Measurements from ENCODE around the gene MTG1.

Gene MTG1

GRCh38 chr10:133451346-133451745 lies 57.4 kb downstream of the MTG1 start:
- no peak for TF ChIP-seq CSRNP3 (CRISPR knock-in tag; IDR thresholded peaks at IDR 0.05)
- no peak for TF ChIP-seq PATZ1 (CRISPR knock-in tag; IDR thresholded peaks at IDR 0.05; ENCODE audit: borderline replicate concordance)
- no peak for TF ChIP-seq ZFP30 (CRISPR knock-in tag; IDR thresholded peaks at IDR 0.05)
- TF ChIP-seq ZC3H10 (CRISPR knock-in tag; IDR thresholded peaks at IDR 0.05) = no peak
- TF ChIP-seq ZNF565 (CRISPR knock-in tag; conservative IDR thresholded peaks at IDR 0.05; ENCODE audit: low read depth) = no peak
- no peak for TF ChIP-seq SNAI2 (CRISPR knock-in tag; IDR thresholded peaks at IDR 0.05)
- TF ChIP-seq GLIS3 (CRISPR knock-in tag; IDR thresholded peaks at IDR 0.05) = no peak
- no peak for ATAC-seq

- no peak for ATAC-seq
- TF ChIP-seq ZNF8 (CRISPR knock-in tag; IDR thresholded peaks at IDR 0.05) = no peak
- TF ChIP-seq RARB (CRISPR knock-in tag; IDR thresholded peaks at IDR 0.05) = no peak
- TF ChIP-seq CSDC2 (CRISPR knock-in tag; IDR thresholded peaks at IDR 0.05) = no peak
- no peak for TF ChIP-seq PATZ1 (CRISPR knock-in tag; IDR thresholded peaks at IDR 0.05; ENCODE audit: borderline replicate concordance)
- no peak for TF ChIP-seq PPARA (CRISPR knock-in tag; IDR thresholded peaks at IDR 0.05; ENCODE audit: borderline replicate concordance)
- no peak for TF ChIP-seq OSR1 (CRISPR knock-in tag; IDR thresholded peaks at IDR 0.05)
- TF ChIP-seq TOX (CRISPR knock-in tag; IDR thresholded peaks at IDR 0.05; ENCODE audit: borderline replicate concordance) = no peak
- no peak for TF ChIP-seq ZFP30 (CRISPR knock-in tag; IDR thresholded peaks at IDR 0.05)
- TF ChIP-seq ESRRG (CRISPR knock-in tag; IDR thresholded peaks at IDR 0.05) = no peak
- no peak for TF ChIP-seq CSRNP3 (CRISPR knock-in tag; IDR thresholded peaks at IDR 0.05)
- no peak for TF ChIP-seq ZNF70 (CRISPR knock-in tag; IDR thresholded peaks at IDR 0.05)
- TF ChIP-seq ZC3H10 (CRISPR knock-in tag; IDR thresholded peaks at IDR 0.05) = no peak
- TF ChIP-seq ZFP3 (CRISPR knock-in tag; IDR thresholded peaks at IDR 0.05) = no peak
- no peak for TF ChIP-seq BACH2 (CRISPR knock-in tag; IDR thresholded peaks at IDR 0.05; ENCODE audit: borderline replicate concordance)
Measured at GRCh38 chr10:133452453-133452852, 58.5 kb downstream of the MTG1 start.

GRCh38 chr10:133453516-133454203 lies 59.7 kb downstream of the MTG1 start, which contains the start of gene SCART1:
Gene SCART1 (plus strand): TSS chr10:133453945. CDS start chr10:133453998, 53 bp downstream.
- ATAC-seq = no peak; the same call in 2 of the 3 replicates
- TF ChIP-seq ZNF70 (CRISPR knock-in tag; IDR thresholded peaks at IDR 0.05) = no peak
- TF ChIP-seq GLIS3 (CRISPR knock-in tag; IDR thresholded peaks at IDR 0.05) = no peak
- no peak for TF ChIP-seq ZC3H10 (CRISPR knock-in tag; IDR thresholded peaks at IDR 0.05)
- TF ChIP-seq ZFP3 (CRISPR knock-in tag; IDR thresholded peaks at IDR 0.05) = no peak
- TF ChIP-seq TOX (CRISPR knock-in tag; IDR thresholded peaks at IDR 0.05; ENCODE audit: borderline replicate concordance) = no peak
- TF ChIP-seq ZNF565 (CRISPR knock-in tag; conservative IDR thresholded peaks at IDR 0.05; ENCODE audit: low read depth) = no peak
- no peak for TF ChIP-seq SNAI2 (CRISPR knock-in tag; IDR thresholded peaks at IDR 0.05)
- no peak for TF ChIP-seq CREB5 (CRISPR knock-in tag; IDR thresholded peaks at IDR 0.05; ENCODE audit: low read depth)

Data from SK-N-SH treated with all-trans-retinoic acid at 6 μM for 48 hours (cell line).